ENCODE results near the gene BABAM2. TPM values are rescaled to one million over a fixed set of nuclear protein-coding genes. Genes with fewer than 3 reads are reported as not detected.
A peak's percentile ranks its signal among the peaks of the same experiment; 100 is the strongest.

BABAM2 gene
- total and polyA plus RNA-seq, 2 of the 4 experiments (the other 2 are of a cell fraction), result 20.9 to 23.1 TPM

DNA sequence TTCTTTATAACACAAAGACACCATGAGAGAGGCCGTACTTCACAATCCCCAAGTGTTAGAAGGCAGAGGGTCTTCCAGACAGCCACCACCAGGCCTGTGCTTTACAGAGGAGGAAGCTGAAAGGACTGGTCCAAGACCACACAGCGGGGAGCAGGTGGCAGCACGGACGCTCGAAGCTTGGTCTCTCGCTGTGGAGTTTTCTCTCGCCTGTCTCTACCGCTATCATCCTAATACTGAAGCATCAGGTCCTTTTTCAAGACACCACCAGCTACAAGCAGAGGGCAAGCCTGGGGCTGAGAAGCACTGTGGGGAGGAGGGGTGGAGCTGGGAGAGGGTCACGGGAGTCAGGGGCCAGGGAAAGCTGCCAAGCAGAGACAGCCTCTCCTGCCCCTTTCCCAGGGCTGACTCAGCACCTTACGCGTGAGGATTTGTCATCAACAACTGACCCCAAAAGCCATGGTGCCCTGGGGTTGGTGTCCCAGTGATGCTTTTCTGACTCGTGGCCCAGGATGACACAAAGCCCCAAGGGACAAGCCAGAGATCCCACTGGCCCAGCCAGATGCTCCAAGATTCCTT is 470.3 kb downstream of the BABAM2 start:
- 60% methylated on average over 2 of the region's 12 CpGs; no CpG with 5 or more reads in 1 of the 2 experiments for WGBS, 2 experiments (ENCODE audit: extremely low coverage in 2 of 2, insufficient read length in 1 of 2)
- Histone ChIP-seq H3K36me3 (ENCODE audit: control insufficient read depth, insufficient read depth, low read length) (no peaks in the 10 kb centered on the region), H2BK5ac (ENCODE audit: low read depth, low read length, poor library complexity, severe bottlenecking) (no peak overlapping the region), H2AK9ac (replicated peaks; ENCODE audit: low read depth, low read length, poor library complexity) (peak overlapping the region; percentile 39), H2BK120ac (ENCODE audit: low read depth, low read length) (peak overlapping the region; percentile 60; the same call in 1 of the 2 replicates), H3K9ac (ENCODE audit: low read depth, low read length) (no peak overlapping the region), H3K27ac (ENCODE audit: insufficient read depth, low read length) (no peak overlapping the region), H2BK15ac (ENCODE audit: low read depth, low read length) (peak overlapping the region; percentile 55; the same call in 1 of the 3 replicates), H4K91ac (ENCODE audit: insufficient read depth, low read depth, low read length) (peak overlapping the region; percentile 46; the same call in 1 of the 2 replicates), H4K20me1 (ENCODE audit: insufficient read depth, low read length) (no peaks in the 10 kb centered on the region), H3K4me1 (ENCODE audit: control insufficient read depth, insufficient read depth, low read length) (peaks cover 16% of the 10 kb centered on the region), H2AK5ac (ENCODE audit: low read depth, low read length) (peak overlapping the region; percentile 83), H3K18ac (ENCODE audit: low read depth, low read length) (no peak overlapping the region; the same call in 1 of the 2 replicates), H3K4ac (ENCODE audit: low read depth, low read length) (peak overlapping the region; percentile 70), H3K23ac (ENCODE audit: low read depth, low read length) (peak overlapping the region; percentile 39; the same call in 1 of the 2 replicates), H3K79me1 (ENCODE audit: low read depth in 1 of 2, low read length in 2 of 2) (peaks cover 0 to 1% of the 10 kb centered on the region in 2 experiments; a peak in 1 of 4 replicates), H3K9me3 (ENCODE audit: control insufficient read depth, insufficient read depth, low read length) (no peaks in the 10 kb centered on the region), H3K4me3 (ENCODE audit: insufficient read depth, low read depth, low read length) (no peak overlapping the region), H3K9me1 (ENCODE audit: insufficient read depth, low read length) (peaks cover 14% of the 10 kb centered on the region), H4K8ac (ENCODE audit: low read depth in 2 of 2, low read length in 2 of 2) (no peak overlapping the region), H3K4me2 (ENCODE audit: low read depth, low read length) (no peak overlapping the region), H3K27me3 (ENCODE audit: control insufficient read depth, insufficient read depth, low read length) (no peaks in the 10 kb centered on the region), H2BK20ac (ENCODE audit: low read depth, low read length) (peak overlapping the region; percentile 57; the same call in 1 of the 2 replicates), H3K14ac (replicated peaks; ENCODE audit: low read depth, low read length) (peak overlapping the region; percentile 48), H2AFZ (replicated peaks; ENCODE audit: low read length, poor library complexity) (peak overlapping the region; percentile 16), H3K56ac (ENCODE audit: extremely low read depth, insufficient read depth, low read length) (no peak overlapping the region), H4K5ac (ENCODE audit: low read depth, low read length) (no peak overlapping the region)
- ChIA-PET POLR2A (ENCODE audit: unreplicated experiment) (no interaction called here), CTCF (no interaction called here)
- BruUV-seq (replicated peaks), result no TSS peak
- DNase-seq (peak; percentile 87), ATAC-seq (ENCODE audit: low read depth) (peak; percentile 43)
- intact Hi-C loops (cut with micrococcal nuclease), result no loop called here
- in situ Hi-C loops (cut with MboI; ENCODE audit: low sequenced_read_pairs), result no loop called here
- dilution Hi-C loops (cut with HindIII; ENCODE audit: low sequenced_read_pairs, unreplicated experiment), result no loop called here
- TF ChIP-seq NFE2L2 (IDR thresholded peaks at IDR 0.05; ENCODE audit: low read depth, low read length) (0 out of 2 replicates have a peak, but pooled peaks have one; percentile 28), RAD21 (IDR thresholded peaks at IDR 0.05; ENCODE audit: low read length) (no peak), POLR2A (IDR thresholded peaks at IDR 0.05; ENCODE audit: low read depth, low read length) (no peak), BHLHE40 (IDR thresholded peaks at IDR 0.05; ENCODE audit: low read depth, low read length) (peak; percentile 67), FOS (IDR thresholded peaks at IDR 0.05; ENCODE audit: low read depth, low read length) (peak; percentile 69), MAFK (IDR thresholded peaks at IDR 0.05; ENCODE audit: low read depth, low read length) (peak; percentile 87), CEBPB (IDR thresholded peaks at IDR 0.05; ENCODE audit: low read depth, low read length) (no peak), RFX5 (IDR thresholded peaks at IDR 0.05; ENCODE audit: low read depth, low read length) (no peak), MXI1 (IDR thresholded peaks at IDR 0.05; ENCODE audit: borderline replicate concordance, low read depth, low read length) (no peak), MAZ (IDR thresholded peaks at IDR 0.05; ENCODE audit: borderline replicate concordance, low read depth, low read length) (peak; percentile 56; the same call in 1 of the 2 replicates), CHD1 (IDR thresholded peaks at IDR 0.05; ENCODE audit: low read depth, low read length) (no peak), RCOR1 (IDR thresholded peaks at IDR 0.05; ENCODE audit: insufficient replicate concordance, low read length) (no peak)
- TF ChIP-seq, protein P1, sequence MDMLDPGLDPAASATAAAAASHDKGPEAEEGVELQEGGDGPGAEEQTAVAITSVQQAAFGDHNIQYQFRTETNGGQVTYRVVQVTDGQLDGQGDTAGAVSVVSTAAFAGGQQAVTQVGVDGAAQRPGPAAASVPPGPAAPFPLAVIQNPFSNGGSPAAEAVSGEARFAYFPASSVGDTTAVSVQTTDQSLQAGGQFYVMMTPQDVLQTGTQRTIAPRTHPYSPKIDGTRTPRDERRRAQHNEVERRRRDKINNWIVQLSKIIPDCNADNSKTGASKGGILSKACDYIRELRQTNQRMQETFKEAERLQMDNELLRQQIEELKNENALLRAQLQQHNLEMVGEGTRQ (IDR thresholded peaks at IDR 0.05; ENCODE audit: low read depth, low read length), result no peak
- TF ChIP-seq, protein P2, sequence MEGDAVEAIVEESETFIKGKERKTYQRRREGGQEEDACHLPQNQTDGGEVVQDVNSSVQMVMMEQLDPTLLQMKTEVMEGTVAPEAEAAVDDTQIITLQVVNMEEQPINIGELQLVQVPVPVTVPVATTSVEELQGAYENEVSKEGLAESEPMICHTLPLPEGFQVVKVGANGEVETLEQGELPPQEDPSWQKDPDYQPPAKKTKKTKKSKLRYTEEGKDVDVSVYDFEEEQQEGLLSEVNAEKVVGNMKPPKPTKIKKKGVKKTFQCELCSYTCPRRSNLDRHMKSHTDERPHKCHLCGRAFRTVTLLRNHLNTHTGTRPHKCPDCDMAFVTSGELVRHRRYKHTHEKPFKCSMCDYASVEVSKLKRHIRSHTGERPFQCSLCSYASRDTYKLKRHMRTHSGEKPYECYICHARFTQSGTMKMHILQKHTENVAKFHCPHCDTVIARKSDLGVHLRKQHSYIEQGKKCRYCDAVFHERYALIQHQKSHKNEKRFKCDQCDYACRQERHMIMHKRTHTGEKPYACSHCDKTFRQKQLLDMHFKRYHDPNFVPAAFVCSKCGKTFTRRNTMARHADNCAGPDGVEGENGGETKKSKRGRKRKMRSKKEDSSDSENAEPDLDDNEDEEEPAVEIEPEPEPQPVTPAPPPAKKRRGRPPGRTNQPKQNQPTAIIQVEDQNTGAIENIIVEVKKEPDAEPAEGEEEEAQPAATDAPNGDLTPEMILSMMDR (conservative IDR thresholded peaks at IDR 0.05; ENCODE audit: low read depth, low read length), result no peak
- TF ChIP-seq, protein P3, sequence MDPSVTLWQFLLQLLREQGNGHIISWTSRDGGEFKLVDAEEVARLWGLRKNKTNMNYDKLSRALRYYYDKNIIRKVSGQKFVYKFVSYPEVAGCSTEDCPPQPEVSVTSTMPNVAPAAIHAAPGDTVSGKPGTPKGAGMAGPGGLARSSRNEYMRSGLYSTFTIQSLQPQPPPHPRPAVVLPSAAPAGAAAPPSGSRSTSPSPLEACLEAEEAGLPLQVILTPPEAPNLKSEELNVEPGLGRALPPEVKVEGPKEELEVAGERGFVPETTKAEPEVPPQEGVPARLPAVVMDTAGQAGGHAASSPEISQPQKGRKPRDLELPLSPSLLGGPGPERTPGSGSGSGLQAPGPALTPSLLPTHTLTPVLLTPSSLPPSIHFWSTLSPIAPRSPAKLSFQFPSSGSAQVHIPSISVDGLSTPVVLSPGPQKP (IDR thresholded peaks at IDR 0.05; ENCODE audit: borderline replicate concordance, low read depth, low read length), result no peak
